ENCODE measurements around the gene TBKBP1. TPM values are rescaled to one million over a fixed set of nuclear protein-coding genes. Genes with fewer than 3 reads are reported as not detected.
A peak's percentile ranks its signal among the peaks of the same experiment; 100 is the strongest.

The TBKBP1 gene
- total and polyA plus RNA-seq, 4 donors: 0.25 to 2.0 (median 1.5) TPM

DNA sequence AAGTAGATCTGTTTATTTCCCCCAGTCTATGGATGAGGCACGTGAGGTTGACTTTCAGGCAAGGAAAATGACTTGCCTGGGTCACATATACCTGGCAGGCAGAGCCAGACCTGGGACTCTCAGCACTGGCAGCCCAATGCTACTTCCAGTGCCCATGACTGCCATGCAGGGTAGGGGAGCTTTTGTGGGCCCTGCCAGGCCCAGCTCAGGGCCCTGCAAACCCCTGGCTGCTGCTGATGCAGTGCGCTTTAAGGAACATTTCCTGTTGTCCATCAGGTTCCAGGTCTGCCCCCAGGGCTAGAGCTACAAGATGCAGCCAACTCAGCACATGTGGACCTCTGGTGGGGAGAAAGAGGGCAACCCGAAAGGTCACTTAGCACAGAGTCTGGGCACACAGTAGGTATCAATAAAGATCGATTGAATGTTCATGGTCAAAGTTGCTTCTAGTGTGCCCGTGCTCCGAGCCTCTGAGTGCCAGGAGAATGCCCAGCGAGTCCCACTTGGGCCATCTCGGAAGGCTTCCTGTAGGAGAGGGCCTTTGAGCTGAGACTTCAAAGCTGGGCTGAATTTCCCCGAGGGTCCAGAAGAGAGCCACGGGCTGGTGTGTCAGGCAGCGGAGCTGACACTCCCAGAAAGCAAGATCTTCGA lies 38.6 kb downstream of the TBKBP1 start (continued):
- TF ChIP-seq GABPA (IDR thresholded peaks at IDR 0.05 in 1 of 2, conservative IDR thresholded peaks at IDR 0.05 in 1 of 2) (no peak), JUND (IDR thresholded peaks at IDR 0.05) (no peak), YY1 (IDR thresholded peaks at IDR 0.05) (no peak)
- TF ChIP-seq, protein P1, sequence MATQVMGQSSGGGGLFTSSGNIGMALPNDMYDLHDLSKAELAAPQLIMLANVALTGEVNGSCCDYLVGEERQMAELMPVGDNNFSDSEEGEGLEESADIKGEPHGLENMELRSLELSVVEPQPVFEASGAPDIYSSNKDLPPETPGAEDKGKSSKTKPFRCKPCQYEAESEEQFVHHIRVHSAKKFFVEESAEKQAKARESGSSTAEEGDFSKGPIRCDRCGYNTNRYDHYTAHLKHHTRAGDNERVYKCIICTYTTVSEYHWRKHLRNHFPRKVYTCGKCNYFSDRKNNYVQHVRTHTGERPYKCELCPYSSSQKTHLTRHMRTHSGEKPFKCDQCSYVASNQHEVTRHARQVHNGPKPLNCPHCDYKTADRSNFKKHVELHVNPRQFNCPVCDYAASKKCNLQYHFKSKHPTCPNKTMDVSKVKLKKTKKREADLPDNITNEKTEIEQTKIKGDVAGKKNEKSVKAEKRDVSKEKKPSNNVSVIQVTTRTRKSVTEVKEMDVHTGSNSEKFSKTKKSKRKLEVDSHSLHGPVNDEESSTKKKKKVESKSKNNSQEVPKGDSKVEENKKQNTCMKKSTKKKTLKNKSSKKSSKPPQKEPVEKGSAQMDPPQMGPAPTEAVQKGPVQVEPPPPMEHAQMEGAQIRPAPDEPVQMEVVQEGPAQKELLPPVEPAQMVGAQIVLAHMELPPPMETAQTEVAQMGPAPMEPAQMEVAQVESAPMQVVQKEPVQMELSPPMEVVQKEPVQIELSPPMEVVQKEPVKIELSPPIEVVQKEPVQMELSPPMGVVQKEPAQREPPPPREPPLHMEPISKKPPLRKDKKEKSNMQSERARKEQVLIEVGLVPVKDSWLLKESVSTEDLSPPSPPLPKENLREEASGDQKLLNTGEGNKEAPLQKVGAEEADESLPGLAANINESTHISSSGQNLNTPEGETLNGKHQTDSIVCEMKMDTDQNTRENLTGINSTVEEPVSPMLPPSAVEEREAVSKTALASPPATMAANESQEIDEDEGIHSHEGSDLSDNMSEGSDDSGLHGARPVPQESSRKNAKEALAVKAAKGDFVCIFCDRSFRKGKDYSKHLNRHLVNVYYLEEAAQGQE (IDR thresholded peaks at IDR 0.05): no peak

DNA sequence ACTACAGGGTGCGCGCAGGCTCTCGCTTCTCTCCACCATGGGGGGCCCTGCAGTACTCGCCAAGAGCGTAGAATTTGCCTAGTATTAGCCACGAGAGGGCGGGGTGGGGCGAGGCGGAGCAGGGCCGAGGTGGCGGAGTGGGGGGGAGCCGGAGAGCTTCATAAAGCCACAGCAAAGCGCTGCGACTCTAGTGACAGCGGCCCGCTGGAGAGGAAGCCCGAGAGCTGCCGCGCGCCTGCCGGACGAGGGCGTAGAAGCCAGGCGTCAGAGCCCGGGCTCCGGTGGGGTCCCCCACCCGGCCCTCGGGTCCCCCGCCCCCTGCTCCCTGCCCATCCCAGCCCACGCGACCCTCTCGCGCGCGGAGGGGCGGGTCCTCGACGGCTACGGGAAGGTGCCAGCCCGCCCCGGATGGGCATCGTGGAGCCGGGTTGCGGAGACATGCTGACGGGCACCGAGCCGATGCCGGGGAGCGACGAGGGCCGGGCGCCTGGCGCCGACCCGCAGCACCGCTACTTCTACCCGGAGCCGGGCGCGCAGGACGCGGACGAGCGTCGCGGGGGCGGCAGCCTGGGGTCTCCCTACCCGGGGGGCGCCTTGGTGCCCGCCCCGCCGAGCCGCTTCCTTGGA lies 39.2 kb downstream of the TBKBP1 start, which contains the start of gene TBX21:
TBX21 (plus strand) TSS at position 190 of the 627 bp plus-strand sequence; CDS start at position 409, 219 bp downstream.
- no peaks in the 10 kb centered on the region for H3K36me3 ChIP-seq (ENCODE audit: control insufficient read depth in 4 of 4, insufficient read depth in 3 of 4, low read depth in 1 of 4, low read length in 3 of 4)
- WGBS: 2% methylated on average over 73 of the region's 73 CpGs
- DNase-seq (ENCODE audit: low spot score): peak; percentile 44
- peaks cover 0 to 8% (median 5%) of the 10 kb centered on the region in 4 donors for H3K27me3 ChIP-seq (ENCODE audit: control insufficient read depth in 4 of 4, insufficient read depth in 4 of 4, low read length in 3 of 4)
- no peaks in the 10 kb centered on the region for H3K9me3 ChIP-seq (ENCODE audit: control insufficient read depth in 4 of 4, low read length in 3 of 4)
- H3K27ac ChIP-seq (ENCODE audit: low read depth in 1 of 2, low read length in 2 of 2): no peak within 1 kb of the TSS
- H3K9ac ChIP-seq (ENCODE audit: low read depth in 1 of 2, low read length in 2 of 2): peak within 1 kb of the TSS in 1 of 2 donors; percentile 54
- peaks cover 3 to 11% (median 4%) of the 10 kb centered on the region in 4 donors for H3K4me1 ChIP-seq (ENCODE audit: control insufficient read depth in 4 of 4, insufficient read depth in 4 of 4, low read length in 3 of 4)
- H3K4me3 ChIP-seq (ENCODE audit: low read depth in 1 of 3, low read length in 3 of 3): peak within 1 kb of the TSS in 2 of 3 donors; percentile 8 to 43
- no peak for TF ChIP-seq SP1 (IDR thresholded peaks at IDR 0.05)
- no peak for TF ChIP-seq EGR1 (IDR thresholded peaks at IDR 0.05; ENCODE audit: low read depth in 2 of 2)
- TF ChIP-seq RAD21 (IDR thresholded peaks at IDR 0.05): peak in 1 of 2 donors; percentile 21
- TF ChIP-seq GABPA (IDR thresholded peaks at IDR 0.05 in 1 of 2, conservative IDR thresholded peaks at IDR 0.05 in 1 of 2): no peak
- TF ChIP-seq, protein P2, sequence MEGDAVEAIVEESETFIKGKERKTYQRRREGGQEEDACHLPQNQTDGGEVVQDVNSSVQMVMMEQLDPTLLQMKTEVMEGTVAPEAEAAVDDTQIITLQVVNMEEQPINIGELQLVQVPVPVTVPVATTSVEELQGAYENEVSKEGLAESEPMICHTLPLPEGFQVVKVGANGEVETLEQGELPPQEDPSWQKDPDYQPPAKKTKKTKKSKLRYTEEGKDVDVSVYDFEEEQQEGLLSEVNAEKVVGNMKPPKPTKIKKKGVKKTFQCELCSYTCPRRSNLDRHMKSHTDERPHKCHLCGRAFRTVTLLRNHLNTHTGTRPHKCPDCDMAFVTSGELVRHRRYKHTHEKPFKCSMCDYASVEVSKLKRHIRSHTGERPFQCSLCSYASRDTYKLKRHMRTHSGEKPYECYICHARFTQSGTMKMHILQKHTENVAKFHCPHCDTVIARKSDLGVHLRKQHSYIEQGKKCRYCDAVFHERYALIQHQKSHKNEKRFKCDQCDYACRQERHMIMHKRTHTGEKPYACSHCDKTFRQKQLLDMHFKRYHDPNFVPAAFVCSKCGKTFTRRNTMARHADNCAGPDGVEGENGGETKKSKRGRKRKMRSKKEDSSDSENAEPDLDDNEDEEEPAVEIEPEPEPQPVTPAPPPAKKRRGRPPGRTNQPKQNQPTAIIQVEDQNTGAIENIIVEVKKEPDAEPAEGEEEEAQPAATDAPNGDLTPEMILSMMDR (IDR thresholded peaks at IDR 0.05; ENCODE audit: low read depth, low read length, missing input control): peak; percentile 10

DNA sequence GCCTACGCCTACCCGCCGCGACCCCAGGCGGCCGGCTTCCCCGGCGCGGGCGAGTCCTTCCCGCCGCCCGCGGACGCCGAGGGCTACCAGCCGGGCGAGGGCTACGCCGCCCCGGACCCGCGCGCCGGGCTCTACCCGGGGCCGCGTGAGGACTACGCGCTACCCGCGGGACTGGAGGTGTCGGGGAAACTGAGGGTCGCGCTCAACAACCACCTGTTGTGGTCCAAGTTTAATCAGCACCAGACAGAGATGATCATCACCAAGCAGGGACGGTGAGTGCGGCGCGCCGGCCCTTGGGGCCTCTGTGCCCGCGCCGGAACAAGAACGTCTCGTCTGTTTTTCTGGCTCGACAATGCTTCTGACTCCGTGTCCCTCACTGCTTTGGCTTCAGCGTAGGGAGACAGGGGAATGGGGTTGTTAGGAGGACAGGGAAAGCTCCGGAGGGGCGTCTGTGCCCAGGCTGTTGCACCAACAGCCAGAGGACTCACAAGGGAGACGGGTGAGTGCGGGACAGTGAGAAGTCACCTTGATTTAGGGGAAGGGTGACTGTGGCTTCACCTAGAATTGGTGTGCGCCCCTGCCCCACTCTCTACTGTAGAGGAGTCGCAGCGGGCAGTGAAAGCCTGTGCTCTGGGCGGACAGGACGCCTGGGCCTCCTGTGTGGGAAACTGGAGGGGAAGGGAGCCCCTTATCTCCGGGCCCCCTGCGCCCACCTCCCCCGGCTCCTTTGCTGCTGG lies 39.9 kb downstream of the TBKBP1 start:
- Histone ChIP-seq H3K27ac (ENCODE audit: low read depth in 1 of 2, low read length in 2 of 2) (peak overlapping the region in 1 of 2 donors; percentile 12), H3K27me3 (ENCODE audit: control insufficient read depth in 4 of 4, insufficient read depth in 4 of 4, low read length in 3 of 4) (peaks cover 0 to 8% (median 5%) of the 10 kb centered on the region in 4 donors), H3K4me3 (ENCODE audit: low read depth in 1 of 3, low read length in 3 of 3) (peak overlapping the region in 2 of 3 donors; percentile 8 to 43), H3K4me1 (ENCODE audit: control insufficient read depth in 4 of 4, insufficient read depth in 4 of 4, low read length in 3 of 4) (peaks cover 3 to 11% (median 4%) of the 10 kb centered on the region in 4 donors), H3K9me3 (ENCODE audit: control insufficient read depth in 4 of 4, low read length in 3 of 4) (no peaks in the 10 kb centered on the region), H3K9ac (ENCODE audit: low read depth in 1 of 2, low read length in 2 of 2) (peak overlapping the region in 1 of 2 donors; percentile 54), H3K36me3 (ENCODE audit: control insufficient read depth in 4 of 4, insufficient read depth in 3 of 4, low read depth in 1 of 4, low read length in 3 of 4) (no peaks in the 10 kb centered on the region)
- 9% methylated on average over 60 of the region's 60 CpGs for WGBS
- no peak for DNase-seq (ENCODE audit: low spot score)
- TF ChIP-seq, protein P3, sequence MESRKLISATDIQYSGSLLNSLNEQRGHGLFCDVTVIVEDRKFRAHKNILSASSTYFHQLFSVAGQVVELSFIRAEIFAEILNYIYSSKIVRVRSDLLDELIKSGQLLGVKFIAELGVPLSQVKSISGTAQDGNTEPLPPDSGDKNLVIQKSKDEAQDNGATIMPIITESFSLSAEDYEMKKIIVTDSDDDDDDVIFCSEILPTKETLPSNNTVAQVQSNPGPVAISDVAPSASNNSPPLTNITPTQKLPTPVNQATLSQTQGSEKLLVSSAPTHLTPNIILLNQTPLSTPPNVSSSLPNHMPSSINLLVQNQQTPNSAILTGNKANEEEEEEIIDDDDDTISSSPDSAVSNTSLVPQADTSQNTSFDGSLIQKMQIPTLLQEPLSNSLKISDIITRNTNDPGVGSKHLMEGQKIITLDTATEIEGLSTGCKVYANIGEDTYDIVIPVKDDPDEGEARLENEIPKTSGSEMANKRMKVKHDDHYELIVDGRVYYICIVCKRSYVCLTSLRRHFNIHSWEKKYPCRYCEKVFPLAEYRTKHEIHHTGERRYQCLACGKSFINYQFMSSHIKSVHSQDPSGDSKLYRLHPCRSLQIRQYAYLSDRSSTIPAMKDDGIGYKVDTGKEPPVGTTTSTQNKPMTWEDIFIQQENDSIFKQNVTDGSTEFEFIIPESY (IDR thresholded peaks at IDR 0.05): no peak
- TF ChIP-seq FOXA1 (IDR thresholded peaks at IDR 0.05): no peak
- TF ChIP-seq NR2F2 (IDR thresholded peaks at IDR 0.05): no peak
- TF ChIP-seq, protein P2 (IDR thresholded peaks at IDR 0.05; ENCODE audit: low read depth, low read length, missing input control): no peak
- TF ChIP-seq GABPA (IDR thresholded peaks at IDR 0.05 in 1 of 2, conservative IDR thresholded peaks at IDR 0.05 in 1 of 2): no peak
- TF ChIP-seq, protein P1 (IDR thresholded peaks at IDR 0.05): no peak
